Skin epidermis (tissue), 12 donors: ENCODE results near the gene SRRM1.
"Not testable (repeated sequence)": the region's sequence is repeated elsewhere in the genome, so short reads cannot be mapped to it uniquely, and the experiment has no call there.

Source experiments
- H3K27ac ChIP-seq, 21 experiments: fragments of 200-600 bp; sonication (generic) in 11 of 21; one replicate each; pipeline ENCODE4 v1.5.0; 2020; ENCODE audit warnings: mild to moderate bottlenecking in 3 of 21, inconsistent platforms in 2 of 21, moderate library complexity in 2 of 21
- H3K4me3 ChIP-seq, 7 experiments: fragments of 200-600 bp; sonication (generic) in 2 of 7; one replicate each; pipeline ENCODE4 v1.5.0; 2020; ENCODE audit warnings: inconsistent platforms in 2 of 7, mild to moderate bottlenecking in 2 of 7, moderate library complexity in 1 of 7

SRRM1 gene

DNA sequence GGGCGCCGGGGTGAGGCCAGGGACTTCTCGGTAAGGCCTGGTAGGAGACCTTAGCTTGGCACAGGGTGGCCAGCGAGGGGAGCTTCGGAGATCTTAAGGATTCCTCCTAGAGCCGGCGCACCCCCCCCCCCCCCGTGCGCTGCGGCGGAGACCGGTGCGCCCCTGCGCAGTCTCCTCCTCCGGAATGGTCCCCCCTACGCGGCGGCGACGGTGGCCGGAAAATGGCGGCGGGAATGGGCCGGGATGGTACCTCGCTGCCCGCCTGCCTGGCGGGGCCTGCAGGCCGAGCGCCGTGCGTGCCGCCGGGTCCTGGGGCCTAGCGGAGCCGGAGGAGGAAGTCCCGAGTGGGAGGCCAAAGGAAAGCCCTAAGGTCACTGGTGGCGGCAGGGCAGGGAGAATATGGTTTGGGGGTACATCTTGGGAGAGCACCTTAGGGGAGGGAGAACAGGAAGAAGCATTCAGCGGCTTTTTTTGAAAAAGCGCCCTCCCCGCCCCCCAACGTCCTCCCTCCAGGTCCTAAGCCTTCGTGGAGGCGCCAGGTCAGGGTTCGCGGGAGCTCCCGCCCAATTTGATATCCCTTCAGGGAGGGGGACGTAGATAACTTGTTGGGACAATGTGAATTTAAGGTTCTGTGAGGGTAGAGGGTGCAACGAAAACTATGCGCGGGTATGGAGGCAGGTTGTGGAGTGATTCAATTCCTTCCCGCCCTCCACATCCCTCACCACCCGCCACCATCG lies 429 bp downstream of the SRRM1 start:
- Histone ChIP-seq H3K27ac (peak overlapping the region; percentile 83 to 99 (median 94)), H3K4me3 (peak overlapping the region; percentile 80 to 98 (median 95))

DNA sequence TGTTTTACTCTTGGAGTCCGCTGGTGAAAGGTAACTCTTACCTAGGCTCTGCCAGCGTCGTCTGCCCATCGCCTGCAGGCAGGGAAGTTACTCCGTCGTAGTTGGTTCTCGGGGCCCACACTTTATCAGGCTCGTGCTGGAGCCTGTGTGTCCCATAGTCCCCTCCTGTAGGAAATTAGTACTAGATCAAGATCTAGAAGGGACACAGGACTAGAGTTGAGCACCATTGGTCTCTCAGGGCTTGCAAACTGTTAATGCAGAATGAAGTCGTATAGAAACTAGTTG lies 940 bp downstream of the SRRM1 start:
- Histone ChIP-seq H3K4me3 (peak overlapping the region; percentile 80 to 98 (median 95)), H3K27ac (peak overlapping the region in 20 of 21 experiments; percentile 83 to 99 (median 94))

DNA sequence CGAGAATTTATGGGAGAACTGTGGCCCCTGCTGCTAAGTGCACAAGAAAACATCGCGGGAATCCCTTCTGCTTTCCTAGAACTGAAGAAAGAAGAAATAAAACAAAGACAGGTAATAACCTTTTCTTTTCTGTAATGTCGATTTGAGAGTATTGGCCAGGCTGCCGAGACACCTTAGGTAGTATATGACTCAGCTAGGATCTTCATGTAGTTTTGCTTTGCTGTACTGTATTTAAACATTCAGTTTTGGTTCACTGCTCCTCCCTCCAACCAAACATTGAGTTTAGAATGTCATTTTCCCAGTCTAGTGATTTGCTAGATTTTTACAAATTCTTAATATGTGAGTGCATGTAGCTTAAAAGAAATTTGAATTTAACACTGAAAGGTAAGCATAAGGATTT lies 5.8 kb downstream of the SRRM1 start:
- Histone ChIP-seq H3K4me3 (no peak overlapping the region), H3K27ac (no peak overlapping the region)

DNA sequence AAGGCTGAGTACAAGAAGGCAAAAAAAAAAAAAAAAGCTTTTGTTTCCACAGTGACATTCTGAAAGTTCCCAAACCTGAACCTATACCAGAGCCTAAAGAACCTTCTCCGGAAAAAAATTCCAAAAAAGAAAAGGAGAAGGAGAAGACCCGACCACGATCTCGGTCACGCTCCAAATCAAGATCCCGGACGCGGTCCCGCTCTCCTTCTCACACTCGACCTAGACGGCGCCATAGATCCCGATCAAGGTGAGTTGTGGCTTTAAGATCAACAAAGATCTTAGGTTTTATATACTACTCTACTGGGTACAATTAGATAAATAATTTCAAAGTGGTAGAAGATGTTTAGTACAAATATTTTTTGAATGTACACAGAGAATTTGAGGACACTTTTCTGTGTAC lies 9.3 kb downstream of the SRRM1 start:
- no peak overlapping the region for H3K4me3 ChIP-seq
- no peak overlapping the region for H3K27ac ChIP-seq

DNA sequence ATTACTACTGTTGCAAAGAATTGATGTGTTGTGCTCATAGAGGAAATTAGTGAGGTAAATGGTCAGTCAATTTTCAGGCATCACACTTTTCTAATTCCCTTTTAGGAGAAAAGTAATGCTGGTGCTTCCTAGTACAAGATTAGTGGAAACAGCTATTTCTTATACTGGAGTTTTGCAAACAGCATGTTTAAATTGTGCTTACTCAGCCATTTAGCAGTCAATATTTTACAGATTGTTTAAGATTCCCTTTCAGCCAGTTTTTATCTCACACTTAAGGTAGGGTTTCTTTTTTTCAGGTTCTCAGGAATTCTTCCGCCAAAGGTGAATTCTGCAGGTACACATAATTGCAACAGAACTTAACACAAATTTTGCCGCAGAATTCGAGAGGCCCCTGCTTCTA lies 10.9 kb downstream of the SRRM1 start:
- no peak overlapping the region for H3K27ac ChIP-seq
- no peak overlapping the region for H3K4me3 ChIP-seq

DNA sequence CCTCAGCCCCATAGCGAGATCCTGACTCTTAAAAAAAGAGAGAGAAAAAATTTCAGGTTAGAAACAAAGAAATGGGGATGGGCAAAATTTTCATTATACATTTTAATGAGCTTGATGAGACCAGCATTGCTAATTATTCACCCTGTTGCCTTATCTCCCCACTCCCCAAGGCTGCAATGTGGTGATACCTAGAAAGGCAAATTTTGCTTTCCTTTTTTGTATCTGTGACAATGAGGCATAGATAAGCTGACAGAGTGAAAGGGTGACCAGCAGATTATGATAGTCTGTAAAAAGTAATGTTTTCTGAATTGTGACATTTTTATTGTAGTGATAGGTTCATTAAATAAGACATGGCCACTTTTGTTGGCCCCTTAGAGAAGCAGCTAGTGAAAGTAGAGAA lies 12.9 kb downstream of the SRRM1 start:
- no peak overlapping the region for H3K27ac ChIP-seq
- no peak overlapping the region for H3K4me3 ChIP-seq

DNA sequence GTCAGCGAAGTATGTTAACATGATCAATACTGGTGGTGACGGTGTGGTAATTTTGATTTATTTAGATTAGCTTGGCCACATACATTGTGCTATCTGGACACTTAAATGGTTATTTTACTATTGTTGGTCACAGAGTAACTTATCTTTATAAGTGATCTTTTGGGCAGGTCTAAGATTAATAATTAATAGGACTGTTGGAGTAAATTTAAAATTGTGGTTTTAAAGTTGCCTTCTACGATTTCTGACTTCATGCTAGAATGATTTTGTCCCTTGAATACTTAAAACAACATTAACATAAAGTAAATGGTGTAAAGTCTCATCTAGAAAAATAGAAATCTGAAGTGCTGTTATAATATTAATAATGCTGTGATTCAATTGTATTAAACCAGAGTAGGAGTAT lies 14.7 kb downstream of the SRRM1 start:
- Histone ChIP-seq H3K27ac (no peak overlapping the region), H3K4me3 (no peak overlapping the region)

DNA sequence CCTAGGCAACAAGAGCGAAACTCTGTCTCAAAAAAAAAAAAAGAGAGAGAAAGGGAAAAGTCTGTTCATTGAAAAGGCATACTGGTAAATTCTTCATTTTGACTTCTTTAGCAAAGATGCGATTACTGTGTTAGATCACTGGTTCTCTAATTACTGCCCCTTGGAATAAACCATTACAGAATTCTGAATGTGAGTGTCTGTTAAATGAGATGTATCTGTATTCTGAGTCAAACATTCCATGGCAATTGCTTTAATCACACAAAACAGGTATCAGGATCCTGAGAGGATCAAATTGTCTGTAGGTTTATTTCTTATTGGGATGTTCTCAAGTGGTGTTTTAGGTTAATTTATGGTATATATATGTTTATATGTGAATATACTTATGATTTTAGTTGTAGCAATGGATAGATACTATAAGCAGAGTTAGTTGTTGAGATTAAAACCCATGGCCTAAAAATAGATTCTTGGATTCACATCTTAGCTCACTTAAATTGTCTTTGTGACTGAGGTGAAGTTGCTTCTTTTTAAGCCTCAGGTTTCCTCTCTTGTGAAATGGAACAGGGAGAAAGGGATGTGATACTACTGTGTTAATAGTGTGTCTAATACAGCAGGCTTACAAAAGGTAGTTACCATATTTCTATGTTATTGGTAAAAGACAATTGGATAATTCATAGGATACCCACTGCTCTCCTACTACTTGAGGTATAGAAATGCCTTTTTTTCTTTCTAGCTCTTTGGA lies 16.2 kb downstream of the SRRM1 start:
- Histone ChIP-seq H3K27ac (no peak overlapping the region), H3K4me3 (no peak overlapping the region)

DNA sequence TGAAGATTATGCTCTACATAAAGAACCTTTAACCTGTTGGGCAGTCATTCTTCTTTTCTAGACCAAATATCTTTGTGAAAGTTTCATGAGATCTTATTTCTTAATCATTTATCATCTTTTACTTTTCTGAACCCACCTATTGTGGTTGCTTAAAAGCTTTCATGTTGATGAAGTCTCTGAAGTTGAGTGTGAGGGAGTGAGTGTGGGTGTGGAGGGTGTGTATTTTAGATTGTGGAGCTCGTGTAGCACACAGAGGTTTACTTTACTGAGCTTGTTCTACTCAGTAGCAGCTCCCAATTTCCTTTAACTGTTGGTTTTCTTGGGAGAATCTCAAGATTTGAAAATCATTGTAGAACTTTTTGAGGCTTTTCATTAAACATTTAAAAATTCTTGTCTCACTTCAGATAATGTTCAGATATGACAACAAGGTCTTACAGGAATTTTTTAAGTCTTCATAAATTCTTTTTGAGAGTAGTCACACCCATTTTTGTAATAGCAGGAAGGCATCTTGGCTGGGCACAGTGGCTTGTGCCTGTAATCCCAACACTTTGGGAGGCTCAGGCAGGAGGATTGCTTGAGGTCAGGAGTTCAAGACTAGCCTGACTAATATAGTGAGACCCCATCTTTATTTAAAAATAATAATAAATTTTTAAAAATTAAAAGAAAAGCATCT lies 17.0 kb downstream of the SRRM1 start:
- Histone ChIP-seq H3K4me3 (no peak overlapping the region), H3K27ac (no peak overlapping the region)

DNA sequence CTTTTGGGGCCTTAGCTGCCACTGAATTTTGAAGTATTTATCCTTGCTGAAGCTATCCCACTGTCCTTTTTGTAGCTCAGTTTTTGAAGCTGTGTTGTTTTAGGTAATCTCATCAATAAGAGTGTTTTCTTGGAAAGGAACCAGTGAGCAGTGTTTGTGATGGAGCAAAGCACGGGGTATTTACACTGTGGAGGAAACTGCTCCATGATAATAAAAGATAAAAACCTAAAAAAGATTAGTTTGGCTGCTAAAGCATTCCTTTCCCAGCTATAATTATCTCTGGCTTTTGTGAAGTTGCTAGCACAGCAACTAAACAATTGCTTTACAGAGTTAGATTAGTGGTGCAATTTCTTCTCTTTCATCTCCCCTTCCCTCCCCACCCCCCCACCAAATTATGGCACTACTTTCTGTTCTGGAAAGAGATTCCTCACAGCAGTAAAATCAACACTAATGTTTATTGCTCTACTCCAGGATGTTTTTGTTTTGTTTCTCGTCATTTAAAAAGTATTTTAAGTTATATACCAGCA lies 21.5 kb downstream of the SRRM1 start:
- Histone ChIP-seq H3K4me3 (no peak overlapping the region), H3K27ac (no peak overlapping the region)

DNA sequence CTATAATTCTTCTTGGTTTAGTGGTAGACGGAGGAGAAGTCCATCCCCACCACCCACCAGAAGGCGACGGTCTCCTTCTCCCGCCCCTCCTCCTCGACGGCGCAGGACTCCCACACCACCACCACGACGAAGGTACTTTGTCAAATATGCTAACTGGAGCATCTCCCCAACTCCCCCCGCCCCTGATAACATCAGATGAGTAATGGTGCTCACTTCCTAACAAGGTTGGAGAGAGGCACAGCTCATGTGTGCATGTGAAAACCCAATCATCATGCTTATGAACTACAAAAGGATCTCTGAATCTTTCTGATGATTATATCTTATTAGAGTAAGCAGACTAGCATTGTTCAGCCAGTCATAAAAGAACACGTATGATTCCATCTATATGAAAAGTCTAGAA lies 23.7 kb downstream of the SRRM1 start:
- Histone ChIP-seq H3K4me3 (no peak overlapping the region), H3K27ac (no peak overlapping the region)

DNA sequence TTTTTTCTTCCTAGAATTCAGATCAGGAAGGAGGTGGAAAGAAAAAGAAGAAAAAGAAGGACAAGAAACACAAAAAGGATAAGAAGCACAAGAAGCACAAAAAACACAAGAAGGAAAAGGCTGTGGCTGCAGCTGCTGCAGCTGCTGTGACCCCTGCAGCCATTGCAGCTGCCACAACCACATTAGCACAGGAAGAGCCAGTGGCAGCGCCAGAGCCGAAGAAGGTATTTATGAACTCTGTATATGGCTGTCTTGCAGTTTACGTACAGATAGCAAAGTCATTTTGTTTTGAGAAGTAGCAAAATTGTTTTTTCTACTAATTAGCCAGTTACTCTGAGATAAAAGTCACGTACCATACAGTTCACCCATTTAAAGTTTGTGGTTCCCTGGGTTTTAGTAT lies 28.3 kb downstream of the SRRM1 start:
- not testable (repeated sequence) for H3K4me3 ChIP-seq, H3K27ac ChIP-seq

DNA sequence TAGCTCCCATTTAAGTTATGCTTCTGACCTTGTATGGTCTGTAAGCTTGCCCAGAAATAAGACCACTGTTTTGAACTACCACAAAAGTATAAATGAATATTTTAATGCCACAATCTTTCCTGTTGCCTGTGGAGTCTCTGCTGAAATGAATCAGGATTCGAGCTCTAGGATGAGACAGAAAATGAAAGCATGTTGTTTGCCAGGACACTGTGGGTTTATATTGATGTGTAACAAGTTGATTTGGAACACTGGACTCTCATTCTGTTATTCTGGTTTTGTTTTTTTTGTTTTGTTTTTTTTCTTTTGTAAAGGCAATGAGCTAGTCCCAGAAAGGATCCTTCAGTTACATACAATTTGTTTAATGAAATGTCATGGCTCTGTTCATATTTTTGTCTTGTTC lies 29.6 kb downstream of the SRRM1 start:
- peak overlapping the region in 1 of 21 experiments; percentile 20 for H3K27ac ChIP-seq

DNA sequence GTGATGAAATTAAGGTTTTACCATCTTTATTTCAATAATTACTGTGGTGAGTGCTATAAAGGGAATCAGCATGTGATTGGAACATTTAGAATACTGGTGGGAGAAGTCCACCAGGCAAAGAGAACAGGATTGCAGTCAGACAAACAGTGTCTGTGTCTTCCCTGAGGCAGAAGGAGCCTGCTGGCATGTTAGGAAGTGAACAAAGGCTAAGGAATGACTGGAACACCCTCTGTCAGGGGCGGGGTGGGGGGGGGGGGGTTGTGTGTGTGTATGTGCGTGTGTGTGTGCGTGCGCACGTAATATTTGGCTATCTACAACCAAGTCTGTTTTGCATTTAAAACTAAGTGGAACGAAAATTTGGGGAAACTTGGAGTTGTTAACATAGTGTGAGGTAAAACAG lies 30.2 kb downstream of the SRRM1 start:
- Histone ChIP-seq H3K4me3 (no peak overlapping the region), H3K27ac (no peak overlapping the region)

More for the DNA sequence above, 29.6 kb downstream of the SRRM1 start:
- H3K4me3 ChIP-seq, result not testable (repeated sequence)

DNA sequence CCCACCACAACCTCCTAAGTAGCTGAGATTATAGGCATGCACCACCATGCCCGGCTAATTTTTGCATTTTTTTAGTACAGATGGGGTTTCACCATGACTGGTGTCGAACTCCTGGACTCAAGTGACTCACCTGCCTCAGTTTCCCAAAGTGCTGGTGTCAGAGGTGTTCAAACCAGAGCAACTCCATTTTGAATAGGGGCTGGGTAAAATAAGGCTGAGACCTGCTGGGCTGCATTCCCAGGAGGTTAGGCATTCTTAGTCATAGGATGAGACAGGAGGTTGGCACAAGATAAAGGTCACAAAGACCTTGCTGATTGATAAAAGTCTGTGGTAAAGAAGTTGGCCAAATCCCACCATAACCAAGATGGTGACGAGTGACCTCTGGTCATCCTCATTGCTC lies 35.3 kb downstream of the SRRM1 start:
- not testable (repeated sequence) for H3K27ac ChIP-seq, H3K4me3 ChIP-seq

DNA sequence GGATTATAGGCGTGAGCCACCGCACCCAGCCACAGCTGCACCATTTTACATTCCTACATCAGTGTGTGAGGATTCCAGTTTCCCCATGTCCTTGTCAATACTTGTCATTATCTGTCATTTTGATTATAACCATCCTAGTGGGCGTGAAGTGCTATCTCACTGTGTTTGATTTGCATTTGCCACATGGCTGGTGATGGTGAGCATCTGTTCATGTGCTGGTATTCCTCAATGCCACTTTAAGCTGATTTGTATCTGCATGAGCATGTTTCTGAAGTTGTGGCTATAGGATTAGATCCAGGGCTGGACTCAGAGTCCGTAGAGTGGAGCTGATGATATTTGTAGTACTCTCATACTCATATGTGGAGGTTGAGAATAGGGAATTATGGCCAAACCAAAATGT lies 36.6 kb downstream of the SRRM1 start:
- Histone ChIP-seq H3K4me3 (no peak overlapping the region), H3K27ac (no peak overlapping the region)

DNA sequence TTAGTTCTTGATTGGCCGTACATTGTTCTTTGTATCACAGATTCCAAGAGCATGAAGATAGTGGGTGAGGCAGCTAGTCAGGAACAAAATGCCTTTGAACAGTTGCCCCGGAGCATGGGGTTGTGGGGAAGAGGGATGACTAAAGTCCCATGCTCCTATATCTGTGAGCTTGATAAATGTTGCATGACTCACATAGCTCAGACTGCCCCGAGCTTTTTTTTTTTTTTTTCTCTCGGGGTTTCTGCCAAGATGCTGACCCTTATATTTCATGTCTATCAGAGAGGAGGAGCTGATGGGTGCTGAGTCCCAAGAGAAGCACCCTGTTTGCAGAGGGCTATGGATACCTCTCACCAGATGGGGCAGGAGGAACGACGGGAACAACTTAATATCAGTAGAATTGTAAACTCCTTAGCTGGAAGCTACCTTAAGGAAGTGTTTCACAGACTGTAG lies 40.6 kb downstream of the SRRM1 start:
- Histone ChIP-seq H3K27ac (peak overlapping the region in 2 of 21 experiments; percentile 48 to 54), H3K4me3 (no peak overlapping the region)

DNA sequence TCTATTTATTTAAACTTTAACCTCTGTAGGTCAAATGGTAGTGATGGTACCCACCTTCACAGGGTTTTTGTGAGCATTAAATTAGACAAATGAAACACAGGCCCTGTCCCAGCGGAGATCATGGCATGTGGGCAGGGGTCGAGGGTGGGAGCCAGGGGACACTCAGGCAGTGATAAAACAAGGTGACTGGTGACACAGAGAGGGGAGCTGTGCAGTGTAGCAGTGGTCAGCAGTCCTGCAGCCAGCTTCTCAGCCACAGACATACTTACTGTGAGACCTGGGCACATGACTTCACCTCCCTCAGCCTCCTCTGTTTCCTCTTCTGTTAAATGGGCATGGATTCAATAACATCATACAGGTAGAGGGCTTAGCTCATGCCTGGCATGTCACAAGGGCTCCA lies 44.9 kb downstream of the SRRM1 start:
- Histone ChIP-seq H3K4me3 (no peak overlapping the region), H3K27ac (no peak overlapping the region)

DNA sequence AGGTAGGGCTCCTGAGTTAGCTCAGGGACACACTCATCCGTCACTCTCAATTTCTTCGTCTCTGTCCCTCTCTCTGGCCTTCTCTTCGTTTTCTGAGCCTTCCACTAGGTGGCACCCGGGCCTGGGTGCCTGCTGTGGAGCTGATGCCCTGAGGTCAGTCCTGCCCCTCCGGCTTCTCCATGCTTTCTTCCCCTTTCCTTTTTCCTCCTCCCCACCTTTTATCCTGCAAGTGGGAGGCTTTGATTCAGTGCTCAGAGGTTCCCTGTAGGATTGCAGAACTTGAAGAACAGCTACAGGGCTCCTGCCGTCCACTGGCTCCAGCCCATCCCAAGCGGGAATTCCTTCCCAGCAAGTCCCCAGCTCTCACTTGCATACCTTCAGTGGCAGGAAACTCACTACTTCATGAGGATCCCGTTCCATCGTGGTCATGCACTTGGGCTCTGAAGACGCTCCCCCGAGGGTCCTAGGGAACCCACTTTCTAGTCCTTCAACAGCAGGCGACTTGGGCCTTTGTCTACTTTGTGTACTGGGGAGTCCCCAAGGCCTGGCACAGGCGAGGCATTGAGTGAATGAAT lies 45.6 kb downstream of the SRRM1 start:
- Histone ChIP-seq H3K4me3 (no peak overlapping the region), H3K27ac (no peak overlapping the region)

DNA sequence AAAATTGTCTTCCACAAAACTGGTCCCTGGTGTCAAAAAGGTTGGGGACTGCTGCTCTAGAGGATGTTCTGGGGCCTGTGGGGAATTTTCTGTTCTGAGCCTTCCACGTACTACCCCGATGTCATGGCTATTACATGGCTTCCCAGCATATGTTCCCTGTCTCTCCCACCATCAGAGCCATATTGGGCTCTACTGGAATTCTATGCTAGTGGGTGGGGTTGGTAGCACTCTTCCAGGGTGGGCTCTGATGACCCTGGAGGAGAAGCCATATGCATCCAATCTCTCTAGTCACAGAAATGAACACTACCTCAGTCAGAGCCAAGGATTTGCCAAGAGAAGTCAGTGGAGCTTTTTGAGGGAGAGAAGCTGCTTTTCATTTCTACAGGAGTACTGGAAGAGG lies 47.9 kb downstream of the SRRM1 start:
- H3K27ac ChIP-seq, result no peak overlapping the region
- H3K4me3 ChIP-seq, result no peak overlapping the region
